HG03175 (cell line): ENCODE measurements around the gene GPR148.

ENCODE experiments used
- ATAC-seq: cut with Tn5 transposase; IDR thresholded peaks from one replicate; pipeline ENCODE4 v1.9.1; 2021; ENCODE audit warnings: mild to moderate bottlenecking, moderate library complexity; ENCODE audit not compliant: unreplicated experiment

Gene GPR148

GRCh38 chr2:130768191-130768855 lies 39.5 kb downstream of the GPR148 start:
- no peak for ATAC-seq

DNA sequence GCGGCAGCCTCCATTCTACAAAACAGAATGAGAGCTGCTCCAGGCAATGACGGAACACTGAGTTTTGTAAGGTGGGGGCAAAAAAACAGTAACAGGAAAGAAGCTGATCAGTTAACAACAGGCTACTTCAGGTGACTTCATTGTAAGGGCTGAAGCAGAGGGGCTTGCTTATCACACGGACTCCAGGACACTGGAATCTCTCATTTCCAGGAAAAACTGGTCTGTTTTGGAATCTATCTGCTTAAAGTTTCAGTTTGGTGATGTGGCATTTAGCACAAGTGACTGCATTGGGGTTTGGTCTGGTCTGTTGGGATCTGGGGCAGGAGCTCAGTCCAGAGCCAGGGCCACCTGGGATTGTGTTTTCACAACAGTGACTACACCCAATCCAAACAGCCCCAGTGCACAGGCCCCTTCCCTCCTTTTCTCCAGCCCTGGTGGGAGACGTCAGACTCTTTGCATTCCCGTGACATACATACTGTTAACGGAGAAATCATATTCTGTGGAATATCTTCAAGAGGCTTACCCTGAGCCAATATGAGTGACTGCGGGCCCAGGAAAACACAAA lies 40.6 kb downstream of the GPR148 start:
- ATAC-seq: no peak

DNA sequence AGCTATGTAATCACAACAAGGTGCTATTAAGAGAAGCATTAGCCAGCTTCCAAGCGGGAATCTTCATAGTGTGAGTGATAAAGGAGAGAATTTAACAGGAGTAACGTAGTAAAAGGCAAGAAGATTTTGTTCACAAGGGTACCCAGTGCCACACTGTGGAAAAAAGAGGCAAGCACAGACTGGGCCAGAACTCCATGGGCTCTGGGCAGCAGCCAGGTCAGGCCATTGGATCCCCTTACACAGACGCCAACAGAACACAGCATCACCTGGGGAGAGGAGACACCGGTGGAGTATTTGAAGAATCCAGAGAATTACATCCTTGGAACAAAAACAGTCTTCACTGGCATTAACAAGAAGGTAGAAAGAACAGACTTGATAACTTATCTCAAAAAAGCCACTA lies 47.7 kb downstream of the GPR148 start:
- ATAC-seq: no peak

DNA sequence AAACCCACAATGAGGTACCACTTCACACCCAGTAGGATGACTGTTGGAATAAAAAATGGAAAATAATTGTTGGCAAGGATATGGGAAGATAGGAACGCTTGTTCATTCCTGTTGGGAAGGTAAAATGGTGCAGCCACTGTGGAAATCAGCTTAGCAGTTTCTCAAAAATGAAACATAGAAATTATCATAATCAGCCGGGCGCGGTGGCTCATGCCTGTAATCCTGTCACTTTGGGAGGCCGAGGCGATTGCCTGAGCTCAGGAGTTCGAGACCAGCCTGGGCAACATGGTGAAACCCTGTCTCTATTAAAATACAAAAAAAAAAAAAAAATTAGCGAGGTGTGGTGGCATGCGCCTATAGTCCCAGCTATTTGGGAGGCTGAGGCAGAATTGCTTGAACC lies 49.9 kb downstream of the GPR148 start:
- ATAC-seq: no peak
